ENCODE measurements around the gene GUCD1.

Gene GUCD1

DNA sequence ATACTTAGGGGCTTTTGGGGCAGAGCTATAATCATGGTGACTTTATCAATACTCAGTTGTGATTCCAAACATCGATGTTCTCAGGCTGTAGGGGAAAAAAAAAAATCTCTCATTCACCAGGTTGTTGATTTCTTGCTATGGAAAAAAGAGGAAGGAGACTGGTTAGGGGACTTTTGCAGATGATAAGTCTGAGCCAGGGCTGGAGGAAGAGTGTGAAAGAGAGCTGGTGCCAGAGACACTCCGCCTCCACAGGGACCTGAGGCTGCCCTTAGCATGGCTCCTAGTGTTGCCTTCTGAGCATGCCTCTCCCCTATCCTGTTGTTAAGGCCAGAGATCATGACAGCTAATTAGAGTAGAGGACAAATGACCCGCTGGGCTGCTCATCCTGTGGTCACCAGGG, 42.9 kb downstream of the GUCD1 start:
- Histone ChIP-seq H3K4me3 (ENCODE audit: insufficient read depth, low read length, poor library complexity, severe bottlenecking) (no peak overlapping the region), H3K79me2 (ENCODE audit: insufficient read depth, low read length) (no peaks in the 10 kb centered on the region), H3K9ac (ENCODE audit: low read length) (no peak overlapping the region), H3K27ac (ENCODE audit: low read depth, low read length) (no peak overlapping the region), H3K9me3 (ENCODE audit: insufficient read depth, low read length) (no peaks in the 10 kb centered on the region), H3K9me2 (replicated peaks; ENCODE audit: insufficient read depth, low read length) (no peaks in the 10 kb centered on the region), H3K36me3 (ENCODE audit: low read length) (no peaks in the 10 kb centered on the region), H3F3A (ENCODE audit: insufficient read depth) (no peaks in the 10 kb centered on the region), H2AFZ (ENCODE audit: low read depth, low read length, severe bottlenecking) (no peak overlapping the region), H4K20me1 (ENCODE audit: low read depth, low read length) (no peaks in the 10 kb centered on the region), H3K4me2 (ENCODE audit: low read depth, low read length, poor library complexity, severe bottlenecking) (no peak overlapping the region), H3K27me3 (ENCODE audit: low read length) (no peaks in the 10 kb centered on the region)
- no peak for TF ChIP-seq EZH2phosphoT487 (conservative IDR thresholded peaks at IDR 0.05; ENCODE audit: low read length)
- TF ChIP-seq, protein P1, sequence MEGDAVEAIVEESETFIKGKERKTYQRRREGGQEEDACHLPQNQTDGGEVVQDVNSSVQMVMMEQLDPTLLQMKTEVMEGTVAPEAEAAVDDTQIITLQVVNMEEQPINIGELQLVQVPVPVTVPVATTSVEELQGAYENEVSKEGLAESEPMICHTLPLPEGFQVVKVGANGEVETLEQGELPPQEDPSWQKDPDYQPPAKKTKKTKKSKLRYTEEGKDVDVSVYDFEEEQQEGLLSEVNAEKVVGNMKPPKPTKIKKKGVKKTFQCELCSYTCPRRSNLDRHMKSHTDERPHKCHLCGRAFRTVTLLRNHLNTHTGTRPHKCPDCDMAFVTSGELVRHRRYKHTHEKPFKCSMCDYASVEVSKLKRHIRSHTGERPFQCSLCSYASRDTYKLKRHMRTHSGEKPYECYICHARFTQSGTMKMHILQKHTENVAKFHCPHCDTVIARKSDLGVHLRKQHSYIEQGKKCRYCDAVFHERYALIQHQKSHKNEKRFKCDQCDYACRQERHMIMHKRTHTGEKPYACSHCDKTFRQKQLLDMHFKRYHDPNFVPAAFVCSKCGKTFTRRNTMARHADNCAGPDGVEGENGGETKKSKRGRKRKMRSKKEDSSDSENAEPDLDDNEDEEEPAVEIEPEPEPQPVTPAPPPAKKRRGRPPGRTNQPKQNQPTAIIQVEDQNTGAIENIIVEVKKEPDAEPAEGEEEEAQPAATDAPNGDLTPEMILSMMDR (IDR thresholded peaks at IDR 0.05; ENCODE audit: insufficient read depth, low read length, poor library complexity, severe bottlenecking), result no peak

DNA sequence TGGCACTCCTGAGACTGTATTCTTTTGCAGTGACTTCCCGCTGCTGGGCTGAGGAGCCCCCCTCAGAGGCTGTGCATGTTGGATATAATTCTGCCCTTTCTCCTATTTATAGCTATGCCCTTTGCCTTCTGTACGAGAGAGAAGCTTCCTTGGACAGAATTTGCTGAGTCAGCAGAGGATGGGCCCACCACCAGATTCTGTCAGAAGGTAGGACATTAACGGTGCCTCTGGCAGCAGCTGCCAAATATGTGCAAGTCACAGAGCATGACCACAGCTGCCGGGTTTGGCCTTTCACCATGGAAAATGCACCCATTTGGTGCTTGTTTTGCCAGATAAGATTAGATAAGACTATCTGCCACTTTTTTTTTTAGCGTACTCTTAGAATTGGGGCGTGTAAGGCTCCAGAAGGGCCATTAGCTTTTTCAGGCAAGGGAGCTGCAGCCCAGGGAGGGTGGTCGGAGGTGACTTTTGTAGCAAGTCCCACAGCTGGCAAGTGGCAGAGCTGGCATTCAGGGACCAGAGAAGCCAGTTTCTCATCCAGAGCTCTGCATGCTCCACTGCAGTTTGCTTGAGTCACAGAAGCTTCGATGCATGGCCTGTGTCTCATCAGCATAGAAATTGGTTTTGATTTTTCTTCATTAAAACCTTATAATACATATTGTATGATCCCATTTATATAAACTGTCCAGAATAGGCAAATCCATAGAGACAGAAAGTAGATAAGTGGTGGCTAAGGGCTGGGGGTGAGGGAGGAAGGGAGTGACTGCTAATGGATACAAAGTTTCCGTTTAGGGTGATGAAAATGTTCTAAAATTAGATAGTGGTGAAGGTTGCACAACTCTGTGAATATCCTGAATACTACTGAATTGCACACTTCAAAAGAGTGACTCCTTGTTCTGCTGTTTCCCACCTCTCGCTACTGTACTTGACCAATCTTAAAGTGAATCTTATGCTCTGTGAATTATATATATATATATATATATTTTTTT, 44.0 kb downstream of the GUCD1 start:
- H3K9ac ChIP-seq (ENCODE audit: low read length), result no peak overlapping the region
- H3K9me2 ChIP-seq (replicated peaks; ENCODE audit: insufficient read depth, low read length), result no peaks in the 10 kb centered on the region
- no peaks in the 10 kb centered on the region for H3K79me2 ChIP-seq (ENCODE audit: insufficient read depth, low read length)
- H4K20me1 ChIP-seq (ENCODE audit: low read depth, low read length), result no peaks in the 10 kb centered on the region
- no peaks in the 10 kb centered on the region for H3K9me3 ChIP-seq (ENCODE audit: insufficient read depth, low read length)
- no peak overlapping the region for H3K27ac ChIP-seq (ENCODE audit: low read depth, low read length)
- H2AFZ ChIP-seq (ENCODE audit: low read depth, low read length, severe bottlenecking), result no peak overlapping the region
- H3K27me3 ChIP-seq (ENCODE audit: low read length), result no peaks in the 10 kb centered on the region
- no peak overlapping the region for H3K4me3 ChIP-seq (ENCODE audit: insufficient read depth, low read length, poor library complexity, severe bottlenecking)
- no peaks in the 10 kb centered on the region for H3K36me3 ChIP-seq (ENCODE audit: low read length)
- no peaks in the 10 kb centered on the region for H3F3A ChIP-seq (ENCODE audit: insufficient read depth)
- no peak overlapping the region for H3K4me2 ChIP-seq (ENCODE audit: low read depth, low read length, poor library complexity, severe bottlenecking)
- TF ChIP-seq, protein P1 (IDR thresholded peaks at IDR 0.05; ENCODE audit: insufficient read depth, low read length, poor library complexity, severe bottlenecking), result no peak

DNA sequence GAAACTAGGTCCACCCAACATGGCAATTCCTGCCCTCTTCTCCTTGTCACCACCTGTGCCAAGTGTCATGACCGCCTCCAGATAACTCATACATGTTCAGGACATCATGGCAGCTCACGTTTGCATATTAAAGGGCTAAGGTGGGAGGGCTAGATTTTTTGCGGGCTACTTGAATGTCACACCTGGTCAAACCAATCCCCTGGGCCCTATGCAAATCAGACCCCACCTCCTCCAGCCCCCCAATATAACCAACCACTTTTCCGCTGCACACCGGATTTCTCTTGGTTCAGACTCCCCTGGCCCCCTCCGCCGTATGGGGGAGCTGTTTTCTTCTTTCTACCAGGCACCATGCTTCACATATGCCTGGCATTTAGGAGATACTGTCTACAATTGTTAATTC, 47.2 kb downstream of the GUCD1 start:
- no peaks in the 10 kb centered on the region for H4K20me1 ChIP-seq (ENCODE audit: low read depth, low read length)
- no peaks in the 10 kb centered on the region for H3K9me3 ChIP-seq (ENCODE audit: insufficient read depth, low read length)
- no peaks in the 10 kb centered on the region for H3K79me2 ChIP-seq (ENCODE audit: insufficient read depth, low read length)
- H3K4me2 ChIP-seq (ENCODE audit: low read depth, low read length, poor library complexity, severe bottlenecking), result no peak overlapping the region
- no peak overlapping the region for H3K4me3 ChIP-seq (ENCODE audit: insufficient read depth, low read length, poor library complexity, severe bottlenecking)
- H3K27me3 ChIP-seq (ENCODE audit: low read length), result no peaks in the 10 kb centered on the region
- H2AFZ ChIP-seq (ENCODE audit: low read depth, low read length, severe bottlenecking), result no peak overlapping the region
- no peaks in the 10 kb centered on the region for H3K36me3 ChIP-seq (ENCODE audit: low read length)
- H3F3A ChIP-seq (ENCODE audit: insufficient read depth), result no peaks in the 10 kb centered on the region
- TF ChIP-seq EZH2phosphoT487 (conservative IDR thresholded peaks at IDR 0.05; ENCODE audit: low read length), result no peak
- TF ChIP-seq, protein P1 (IDR thresholded peaks at IDR 0.05; ENCODE audit: insufficient read depth, low read length, poor library complexity, severe bottlenecking), result no peak
- H3K9me2 ChIP-seq (replicated peaks; ENCODE audit: insufficient read depth, low read length), result no peaks in the 10 kb centered on the region
- H3K9ac ChIP-seq (ENCODE audit: low read length), result no peak overlapping the region
- H3K27ac ChIP-seq (ENCODE audit: low read depth, low read length), result no peak overlapping the region

Data from SU-DHL-6 (cell line).